Prostate gland (tissue), 2 donors: ENCODE results near the gene IGHMBP2. TPM values are rescaled to one million over a fixed set of nuclear protein-coding genes. Genes with fewer than 3 reads are reported as not detected.

ENCODE experiments used
- DNase-seq: peaks from one replicate; pipeline ENCODE4 v3.0.0-alpha.2; 2019; ENCODE audit warnings: low spot score
- H3K27ac ChIP-seq, 2 donors: fragments of 200-600 bp; sonication (generic); 2 replicates each; pipeline ENCODE4 v1.5.1; 2017 to 2019
- H3K27me3 ChIP-seq: fragments of 200-600 bp; sonication (generic); replicated peaks from 2 replicates; pipeline ENCODE4 v1.5.1; 2019; ENCODE audit not compliant: insufficient read depth
- H3K36me3 ChIP-seq, 2 donors: fragments of 200-600 bp; sonication (generic); 1 replicate in 1 of 2; 2 replicates in 1 of 2; pipeline versions ENCODE4 v1.5.1 to v1.8.1; 2017 to 2019
- H3K4me1 ChIP-seq: fragments of 200-600 bp; sonication (generic); replicated peaks from 2 replicates; pipeline ENCODE4 v1.5.1; 2019
- H3K4me3 ChIP-seq, 2 donors: fragments of 200-600 bp; sonication (generic); 2 replicates each; pipeline ENCODE4 v1.5.1; 2017 to 2019
- H3K9me3 ChIP-seq: fragments of 200-600 bp; sonication (generic); 2 replicates; pipeline ENCODE4 v1.5.1; 2017
- POLR2A ChIP-seq: fragments of 450-650 bp; IDR thresholded peaks from one replicate; pipeline ENCODE4 v1.6.1; 2016; ENCODE audit warnings: antibody characterized with exemption, mild to moderate bottlenecking
- POLR2AphosphoS5 ChIP-seq: sonication (generic); formaldehyde crosslinking; IDR thresholded peaks from one replicate; pipeline ENCODE4 v1.6.1; 2017; ENCODE audit warnings: antibody characterized with exemption
- WGBS: methylation state at CpG from one replicate; pipeline ENCODE4 v1.1.5; 2018; 5-methylcytosine and 5-hydroxymethylcytosine counted together
- intact Hi-C: fragments of 100-400 bp; cut with DNase I; formaldehyde crosslinking; loops from one replicate; pipeline ENCODE4 v1.14.2; 2022
- total RNA-seq, 2 donors: library from RNA; depleted of rRNA; stranded (reverse); fragments of >200 nt; gene quantifications; one replicate each; pipeline ENCODE4 v1.1.0, GENCODE V29; 2016
- TF ChIP-seq, protein P1 (sequence below), 4 experiments: fragments of 200-600 bp in 2 of 4; fragments of 450-650 bp in 2 of 4; sonication (generic) in 2 of 4; IDR thresholded peaks; 1 replicate in 3 of 4; 2 replicates in 1 of 4; pipeline ENCODE4 v1.5.1; 2016 to 2019; ENCODE audit warnings: antibody characterized with exemption in 4 of 4, mild to moderate bottlenecking in 2 of 4, moderate library complexity in 2 of 4

The IGHMBP2 gene
- total RNA-seq, 2 donors from 2014 or later = 17.3 to 34.0 TPM

DNA sequence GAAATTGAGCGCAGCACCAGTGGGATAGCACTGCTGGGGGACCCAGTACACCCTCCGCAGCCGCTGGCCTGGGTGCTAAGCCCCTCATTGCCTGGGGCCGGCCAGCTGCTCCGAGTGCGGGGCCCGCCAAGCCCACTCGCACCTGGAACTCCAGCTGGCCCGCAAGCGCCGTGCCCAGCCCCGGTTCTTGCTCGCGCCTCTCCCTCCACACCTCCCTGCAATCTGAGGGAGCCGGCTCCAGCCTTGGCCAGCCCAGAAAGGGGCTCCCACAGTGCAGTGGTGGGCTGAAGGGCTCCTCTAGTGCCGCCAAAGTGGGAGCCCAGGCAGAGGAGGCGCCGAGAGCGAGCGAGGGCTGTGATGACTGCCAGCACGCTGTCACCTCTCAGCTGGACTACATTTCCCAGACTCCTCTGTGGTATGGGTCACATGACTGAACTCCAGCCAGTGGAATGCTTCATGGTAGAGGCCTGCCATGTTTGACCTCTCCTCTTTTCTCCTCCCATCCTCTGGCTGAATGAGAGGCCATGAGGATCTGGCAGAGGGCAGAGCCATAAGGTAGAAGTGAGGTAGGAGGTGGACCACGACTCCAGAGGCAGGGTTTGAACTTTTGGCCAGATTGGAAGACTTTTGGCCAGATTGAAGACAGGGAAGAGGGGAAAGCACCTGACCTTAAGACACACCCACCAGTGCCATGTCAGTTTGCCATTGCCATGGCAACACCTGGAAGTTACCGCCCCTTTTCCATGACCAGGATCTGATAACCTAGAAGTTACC is 70.9 kb downstream of the IGHMBP2 start:
- Histone ChIP-seq H3K27me3 (no peaks in the 10 kb centered on the region), H3K36me3 (no peaks in the 10 kb centered on the region), H3K27ac (no peak overlapping the region), H3K4me1 (peaks cover 10% of the 10 kb centered on the region), H3K4me3 (no peak overlapping the region), H3K9me3 (no peaks in the 10 kb centered on the region)
- no peak for DNase-seq
- TF ChIP-seq POLR2AphosphoS5 (no peak), POLR2A (no peak)
- TF ChIP-seq, protein P1, sequence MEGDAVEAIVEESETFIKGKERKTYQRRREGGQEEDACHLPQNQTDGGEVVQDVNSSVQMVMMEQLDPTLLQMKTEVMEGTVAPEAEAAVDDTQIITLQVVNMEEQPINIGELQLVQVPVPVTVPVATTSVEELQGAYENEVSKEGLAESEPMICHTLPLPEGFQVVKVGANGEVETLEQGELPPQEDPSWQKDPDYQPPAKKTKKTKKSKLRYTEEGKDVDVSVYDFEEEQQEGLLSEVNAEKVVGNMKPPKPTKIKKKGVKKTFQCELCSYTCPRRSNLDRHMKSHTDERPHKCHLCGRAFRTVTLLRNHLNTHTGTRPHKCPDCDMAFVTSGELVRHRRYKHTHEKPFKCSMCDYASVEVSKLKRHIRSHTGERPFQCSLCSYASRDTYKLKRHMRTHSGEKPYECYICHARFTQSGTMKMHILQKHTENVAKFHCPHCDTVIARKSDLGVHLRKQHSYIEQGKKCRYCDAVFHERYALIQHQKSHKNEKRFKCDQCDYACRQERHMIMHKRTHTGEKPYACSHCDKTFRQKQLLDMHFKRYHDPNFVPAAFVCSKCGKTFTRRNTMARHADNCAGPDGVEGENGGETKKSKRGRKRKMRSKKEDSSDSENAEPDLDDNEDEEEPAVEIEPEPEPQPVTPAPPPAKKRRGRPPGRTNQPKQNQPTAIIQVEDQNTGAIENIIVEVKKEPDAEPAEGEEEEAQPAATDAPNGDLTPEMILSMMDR (IDR thresholded peaks at IDR 0.05) = no peak
- 92% methylated on average over 22 of the region's 23 CpGs for WGBS
- intact Hi-C loops = no loop called here

DNA sequence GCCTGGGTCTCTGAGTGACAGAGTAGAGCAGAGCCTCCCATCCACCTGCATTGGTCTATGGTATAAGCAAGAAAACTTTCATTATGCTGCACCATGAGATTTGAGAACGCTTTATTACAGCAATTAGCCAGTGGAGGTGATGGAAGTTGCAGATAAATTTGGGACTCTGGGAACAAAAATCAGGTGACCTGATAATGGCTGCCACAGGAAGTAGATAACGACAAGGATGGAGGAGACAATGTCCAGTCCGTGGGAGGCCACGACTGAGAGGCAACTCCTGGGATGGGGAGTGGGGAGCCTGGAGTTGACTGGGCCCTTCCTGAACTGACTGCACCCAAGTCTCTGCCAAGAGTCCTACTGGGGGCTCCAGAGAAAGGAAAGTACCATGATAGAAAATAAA is 72.4 kb downstream of the IGHMBP2 start:
- no peak overlapping the region for H3K4me3 ChIP-seq
- WGBS = 54% methylated on average over 4 of the region's 4 CpGs
- no peak for DNase-seq
- H3K27me3 ChIP-seq = no peaks in the 10 kb centered on the region
- intact Hi-C loops = no loop called here
- peaks cover 10% of the 10 kb centered on the region for H3K4me1 ChIP-seq
- H3K27ac ChIP-seq = peak overlapping the region; percentile 43 to 53
- TF ChIP-seq POLR2A (no peak), POLR2AphosphoS5 (no peak)
- TF ChIP-seq, protein P1 (IDR thresholded peaks at IDR 0.05) = no peak
- no peaks in the 10 kb centered on the region for H3K9me3 ChIP-seq
- no peaks in the 10 kb centered on the region for H3K36me3 ChIP-seq

DNA sequence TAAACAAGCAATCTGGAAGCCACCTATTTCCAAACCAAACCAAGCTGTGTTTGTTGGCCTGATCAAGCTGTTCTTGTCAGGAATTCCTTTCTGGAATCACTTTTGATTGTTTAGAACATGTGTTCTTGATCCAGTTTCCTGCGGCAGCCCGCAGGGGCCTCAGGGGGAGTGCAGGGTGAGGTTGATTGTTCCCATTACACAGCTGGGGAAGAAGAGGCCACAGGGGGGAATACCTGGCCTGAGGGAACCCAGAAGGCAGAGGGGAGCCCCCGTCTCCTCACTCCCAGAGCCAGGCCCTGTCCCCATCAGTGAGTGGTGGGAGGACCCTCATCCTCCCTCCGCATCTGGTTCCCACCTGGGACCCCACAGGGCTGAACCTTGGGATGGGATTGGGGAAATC is 72.9 kb downstream of the IGHMBP2 start:
- WGBS = 51% methylated on average over 4 of the region's 4 CpGs
- Histone ChIP-seq H3K4me1 (peaks cover 10% of the 10 kb centered on the region), H3K4me3 (no peak overlapping the region), H3K9me3 (no peaks in the 10 kb centered on the region), H3K36me3 (no peaks in the 10 kb centered on the region), H3K27me3 (no peaks in the 10 kb centered on the region), H3K27ac (peak overlapping the region; percentile 43 to 53)
- intact Hi-C loops = no loop called here
- TF ChIP-seq POLR2A = no peak
- peak; percentile 51 for TF ChIP-seq POLR2AphosphoS5
- no peak for DNase-seq

DNA sequence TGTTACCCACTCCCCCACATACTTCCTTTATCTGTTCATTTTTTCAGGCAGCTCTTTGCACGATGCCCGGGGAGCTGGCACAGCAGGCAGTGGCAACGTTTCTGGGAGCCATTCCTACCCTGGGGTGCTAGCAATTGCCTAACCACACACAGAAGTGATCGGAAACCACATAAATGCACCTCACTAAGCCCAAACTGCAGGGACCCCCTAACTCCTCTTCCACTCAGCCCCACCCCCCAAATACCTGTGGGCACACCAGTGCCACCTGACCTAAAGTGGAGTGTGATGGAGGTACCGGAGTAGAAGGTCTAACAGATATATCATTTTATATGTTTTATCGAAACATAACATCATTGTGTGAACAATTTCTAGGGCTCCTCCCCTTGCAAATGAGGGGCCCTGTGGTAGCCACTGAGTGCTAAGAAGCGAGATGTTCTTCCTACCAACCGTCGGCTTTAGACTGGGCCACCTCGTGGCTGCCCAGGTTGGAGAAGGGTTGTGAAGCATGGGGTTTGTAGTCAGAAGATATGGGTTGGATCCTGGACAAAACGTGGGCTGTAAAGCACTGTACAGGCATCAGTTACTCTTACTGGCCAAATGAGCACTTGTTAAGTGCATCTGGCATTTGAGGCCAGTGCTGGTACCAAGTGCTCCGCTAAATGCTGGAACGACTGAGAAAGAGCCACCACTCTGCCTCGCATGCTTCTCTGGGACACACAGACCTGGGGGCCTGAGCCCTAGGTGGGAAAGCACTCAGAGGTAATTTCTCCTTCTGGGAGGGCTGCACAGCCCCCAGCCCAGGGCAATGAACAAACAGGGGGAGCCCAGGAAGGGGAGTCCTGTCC is 74.3 kb downstream of the IGHMBP2 start:
- intact Hi-C loops = no loop called here
- 74% methylated on average over 14 of the region's 14 CpGs for WGBS
- Histone ChIP-seq H3K9me3 (no peaks in the 10 kb centered on the region), H3K4me1 (peaks cover 10% of the 10 kb centered on the region), H3K27me3 (no peaks in the 10 kb centered on the region), H3K36me3 (no peaks in the 10 kb centered on the region), H3K27ac (peak overlapping the region in 1 of 2 donors; percentile 43), H3K4me3 (no peak overlapping the region)
- DNase-seq = no peak
- TF ChIP-seq, protein P1 (IDR thresholded peaks at IDR 0.05) = no peak
- no peak for TF ChIP-seq POLR2AphosphoS5
- no peak for TF ChIP-seq POLR2A

DNA sequence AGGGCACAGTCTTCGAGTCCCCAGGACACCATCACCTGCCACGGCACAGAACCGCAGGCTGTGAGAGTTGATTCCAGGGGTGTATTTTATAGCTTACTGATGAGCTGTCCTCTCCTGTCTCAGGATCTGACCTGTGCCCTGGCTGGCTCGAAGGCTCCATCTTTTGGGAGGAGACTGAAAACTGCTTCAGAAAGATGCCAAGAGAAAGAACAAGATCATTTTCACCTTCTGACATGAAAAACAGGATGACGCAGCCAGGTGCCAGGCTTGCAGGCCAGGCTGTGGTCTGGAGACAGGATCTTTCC is 74.9 kb downstream of the IGHMBP2 start:
- 57% methylated on average over 5 of the region's 5 CpGs for WGBS
- no peaks in the 10 kb centered on the region for H3K27me3 ChIP-seq
- H3K9me3 ChIP-seq = no peaks in the 10 kb centered on the region
- H3K36me3 ChIP-seq = no peaks in the 10 kb centered on the region
- H3K4me1 ChIP-seq = peaks cover 10% of the 10 kb centered on the region
- no peak overlapping the region for H3K4me3 ChIP-seq
- no peak for DNase-seq
- TF ChIP-seq POLR2A (no peak), POLR2AphosphoS5 (no peak)
- TF ChIP-seq, protein P1 (IDR thresholded peaks at IDR 0.05) = no peak
- peak overlapping the region in 1 of 2 donors; percentile 2 for H3K27ac ChIP-seq
- intact Hi-C loops = no loop called here
